ENCODE data around the gene HMOX2.

HMOX2 gene

GRCh38 chr16:4505356-4506147, 29.4 kb downstream of the HMOX2 start:
- no peak for DNase-seq (ENCODE audit: low read depth)

- DNase-seq (ENCODE audit: low read depth): peak; percentile 36
These were observed 30.3 kb downstream of the HMOX2 start for GRCh38 chr16:4506450-4506849.

- DNase-seq (ENCODE audit: low read depth): no peak
These were observed 31.6 kb downstream of the HMOX2 start for GRCh38 chr16:4507588-4508345.

- DNase-seq (ENCODE audit: low read depth): no peak
These were observed 32.6 kb downstream of the HMOX2 start for GRCh38 chr16:4508806-4509205.

GRCh38 chr16:4509420-4509819, 33.2 kb downstream of the HMOX2 start:
- DNase-seq (ENCODE audit: low read depth): no peak

- DNase-seq (ENCODE audit: low read depth): no peak
These were observed 33.9 kb downstream of the HMOX2 start for GRCh38 chr16:4510131-4510530.

GRCh38 chr16:4510747-4511426, 34.7 kb downstream of the HMOX2 start:
- no peak for DNase-seq (ENCODE audit: low read depth)

GRCh38 chr16:4511441-4512082, 35.4 kb downstream of the HMOX2 start:
- DNase-seq (ENCODE audit: low read depth): no peak

- DNase-seq (ENCODE audit: low read depth): no peak
These were observed 36.3 kb downstream of the HMOX2 start for GRCh38 chr16:4512473-4512872.

- no peak for DNase-seq (ENCODE audit: low read depth)
These were observed 37.1 kb downstream of the HMOX2 start for GRCh38 chr16:4513086-4513860.

- no peak for DNase-seq (ENCODE audit: low read depth)
These were observed 37.7 kb downstream of the HMOX2 start for GRCh38 chr16:4513881-4514280.

- DNase-seq (ENCODE audit: low read depth): no peak
These were observed 38.4 kb downstream of the HMOX2 start for GRCh38 chr16:4514606-4515005.

GRCh38 chr16:4515611-4516233, 39.5 kb downstream of the HMOX2 start:
- no peak for DNase-seq (ENCODE audit: low read depth)

- DNase-seq (ENCODE audit: low read depth): no peak
These were observed 41.8 kb downstream of the HMOX2 start for GRCh38 chr16:4517812-4518680.

GRCh38 chr16:4519274-4520058, 43.3 kb downstream of the HMOX2 start:
- DNase-seq (ENCODE audit: low read depth): no peak

GRCh38 chr16:4520913-4521312, 44.7 kb downstream of the HMOX2 start:
- DNase-seq (ENCODE audit: low read depth): no peak

- no peak for DNase-seq (ENCODE audit: low read depth)
These were observed 45.9 kb downstream of the HMOX2 start for GRCh38 chr16:4522051-4522581.

- no peak for DNase-seq (ENCODE audit: low read depth)
These were observed 47.5 kb downstream of the HMOX2 start for GRCh38 chr16:4523686-4524085.

GRCh38 chr16:4524571-4524970, 48.4 kb downstream of the HMOX2 start:
- DNase-seq (ENCODE audit: low read depth): no peak
